Measurements from ENCODE around the gene RIF1. TPM values are rescaled to one million over a fixed set of nuclear protein-coding genes. Genes with fewer than 3 reads are reported as not detected.

The RIF1 gene
- total and polyA plus RNA-seq, 4 donors = 2.2 to 26.9 (median 12.2) TPM

GRCh38 chr2:151486053-151486452 is 76.4 kb downstream of the RIF1 start (continued):
- TF ChIP-seq REST (IDR thresholded peaks at IDR 0.05) = no peak

GRCh38 chr2:151490276-151490675 is 80.6 kb downstream of the RIF1 start:
- H3K4me3 ChIP-seq (ENCODE audit: low read depth in 1 of 3, low read length in 3 of 3) = no peak overlapping the region
- peaks cover 0 to 2% (median 0%) of the 10 kb centered on the region in 4 donors for H3K36me3 ChIP-seq (ENCODE audit: control insufficient read depth in 4 of 4, insufficient read depth in 3 of 4, low read depth in 1 of 4, low read length in 3 of 4)
- WGBS = 97% methylated on average over 9 of the region's 9 CpGs
- H3K9ac ChIP-seq (ENCODE audit: low read depth in 1 of 2, low read length in 2 of 2) = no peak overlapping the region
- H3K27ac ChIP-seq (ENCODE audit: low read depth in 1 of 2, low read length in 2 of 2) = no peak overlapping the region
- no peaks in the 10 kb centered on the region for H3K9me3 ChIP-seq (ENCODE audit: control insufficient read depth in 4 of 4, low read length in 3 of 4)
- H3K4me1 ChIP-seq (ENCODE audit: control insufficient read depth in 4 of 4, insufficient read depth in 4 of 4, low read length in 3 of 4) = no peaks in the 10 kb centered on the region
- H3K27me3 ChIP-seq (ENCODE audit: control insufficient read depth in 4 of 4, insufficient read depth in 4 of 4, low read length in 3 of 4) = no peaks in the 10 kb centered on the region
- no peak for DNase-seq (ENCODE audit: low spot score)
- TF ChIP-seq SP1 (IDR thresholded peaks at IDR 0.05) = no peak
- TF ChIP-seq MAX (IDR thresholded peaks at IDR 0.05) = no peak
- no peak for TF ChIP-seq JUND (IDR thresholded peaks at IDR 0.05)
- TF ChIP-seq ATF3 (IDR thresholded peaks at IDR 0.05) = no peak
- TF ChIP-seq HNF4A (conservative IDR thresholded peaks at IDR 0.05) = no peak
- no peak for TF ChIP-seq CTCF (IDR thresholded peaks at IDR 0.05; ENCODE audit: low read depth, low read length, missing input control)
- no peak for TF ChIP-seq TAF1 (conservative IDR thresholded peaks at IDR 0.05)
- no peak for TF ChIP-seq HNF4G (IDR thresholded peaks at IDR 0.05)
- no peak for TF ChIP-seq EGR1 (IDR thresholded peaks at IDR 0.05; ENCODE audit: low read depth in 2 of 2)
- no peak for TF ChIP-seq GABPA (IDR thresholded peaks at IDR 0.05 in 1 of 2, conservative IDR thresholded peaks at IDR 0.05 in 1 of 2)
- TF ChIP-seq ZBTB33 (IDR thresholded peaks at IDR 0.05) = no peak
- TF ChIP-seq NR2F2 (IDR thresholded peaks at IDR 0.05) = no peak
- TF ChIP-seq FOXA1 (IDR thresholded peaks at IDR 0.05) = no peak
- TF ChIP-seq FOXA2 (IDR thresholded peaks at IDR 0.05) = no peak
- no peak for TF ChIP-seq RXRA (IDR thresholded peaks at IDR 0.05)
- no peak for TF ChIP-seq RAD21 (IDR thresholded peaks at IDR 0.05)
- TF ChIP-seq YY1 (IDR thresholded peaks at IDR 0.05) = no peak
